A549 (cell line): ENCODE data around the gene CPLX4. TPM values are rescaled to one million over a fixed set of nuclear protein-coding genes. Genes with fewer than 3 reads are reported as not detected.

ENCODE experiments used
- ATAC-seq, 2 experiments: fragments of 200-7000 bp in 1 of 2; fragments of >200 bp in 1 of 2; cut with Nextera tagmentation in 1 of 2; cut with Tn5 transposase in 1 of 2; 3 replicates each; pipeline versions ENCODE4 v1.8.0 to v1.9.1; 2018 to 2020; ENCODE audit warnings: mild to moderate bottlenecking in 1 of 2, moderate library complexity in 1 of 2
- CTCF ChIA-PET: fragments of 300-600 bp; sonication (Branson Sonifier 250); formaldehyde crosslinking; extraction: SDS; loops from one replicate; lab custom pipeline; 2021; ENCODE audit warnings: antibody characterized with exemption, inconsistent platforms; lab: Yijun Ruan, JAX
- POLR2A ChIA-PET: fragments of 350-600 bp; formaldehyde crosslinking; extraction: SDS; loops from one replicate; lab custom pipeline; 2021; ENCODE audit warnings: antibody characterized with exemption, inconsistent platforms; lab: Yijun Ruan, JAX
- DNase-seq, 2 experiments: peaks; one replicate each; pipeline versions ENCODE4 v3.0.0 to v3.0.0-alpha.2; 2011 to 2016; ENCODE audit warnings: low read depth in 1 of 2, low spot score in 1 of 2
- FAIRE-seq: peaks from 2 replicates; lab custom pipeline; 2011; peaks lifted over from hg19 to GRCh38; lab: Jason Lieb, UNC
- H3K27ac ChIP-seq, 2 experiments: fragments of >200 bp; sonication (Bioruptor Twin); formaldehyde crosslinking; 3 replicates each; pipeline ENCODE4 v1.5.1; 2016 to 2017
- H3K4me1 ChIP-seq: fragments of >200 bp; sonication (Bioruptor Twin); formaldehyde crosslinking; 3 replicates; pipeline ENCODE4 v1.6.1; 2016
- H3K4me2 ChIP-seq: fragments of >200 bp; sonication (Bioruptor Twin); formaldehyde crosslinking; 3 replicates; pipeline ENCODE4 v1.6.1; 2016
- H3K4me3 ChIP-seq: fragments of >200 bp; sonication (Bioruptor Twin); formaldehyde crosslinking; 3 replicates; pipeline ENCODE4 v1.5.1; 2016
- H3K9me3 ChIP-seq: fragments of >200 bp; sonication (Bioruptor Twin); formaldehyde crosslinking; 3 replicates; pipeline ENCODE4 v1.6.1; 2016
- CEBPB ChIP-seq, 2 experiments: fragments of >200 bp in 1 of 2; sonication (Bioruptor Twin) in 1 of 2; formaldehyde crosslinking in 1 of 2; IDR thresholded peaks; 2 replicates each; pipeline ENCODE4 v1.6.1; 2012 to 2016
- CHD2 ChIP-seq: fragments of 150-350 bp; IDR thresholded peaks from 2 replicates; pipeline ENCODE4 v1.6.1; 2014; ENCODE audit warnings: low read length; ENCODE audit not compliant: partially characterized antibody
- CTCF ChIP-seq: fragments of >200 bp; sonication (Bioruptor Twin); formaldehyde crosslinking; IDR thresholded peaks from 3 replicates; pipeline ENCODE4 v1.5.1; 2016
- EHMT2 ChIP-seq: fragments of 200-600 bp; sonication (generic); IDR thresholded peaks from 2 replicates; pipeline ENCODE4 v1.6.1; 2016; ENCODE audit warnings: antibody characterized with exemption, low read depth, mild to moderate bottlenecking, moderate library complexity
- ELK1 ChIP-seq: fragments of 150-350 bp; IDR thresholded peaks from 2 replicates; pipeline ENCODE4 v1.6.1; 2014; ENCODE audit warnings: low read depth, mild to moderate bottlenecking, low read length
- FOSB ChIP-seq: fragments of 250-450 bp; sonication (Bioruptor Pico); IDR thresholded peaks from 2 replicates; pipeline ENCODE4 v1.5.0; 2020; ENCODE audit warnings: mild to moderate bottlenecking, moderate library complexity
- FOSL2 ChIP-seq, 2 experiments: fragments of 450-650 bp in 1 of 2; fragments of >200 bp in 1 of 2; sonication (Bioruptor Twin) in 1 of 2; formaldehyde crosslinking; IDR thresholded peaks; 2 replicates each; pipeline versions ENCODE4 v1.5.0 to v1.6.1; 2016 to 2020; ENCODE audit warnings: mild to moderate bottlenecking in 1 of 2, moderate library complexity in 1 of 2
- FOXS1 ChIP-seq: fragments of 250-450 bp; sonication (Bioruptor Pico); IDR thresholded peaks from 2 replicates; pipeline ENCODE4 v1.5.0; 2020; ENCODE audit warnings: mild to moderate bottlenecking, moderate library complexity
- GATA3 ChIP-seq: IDR thresholded peaks from 2 replicates; pipeline ENCODE4 v1.6.1; 2012; ENCODE audit warnings: borderline replicate concordance
- HEYL ChIP-seq: fragments of 250-450 bp; sonication (Bioruptor Pico); IDR thresholded peaks from 2 replicates; pipeline ENCODE4 v1.8.0; 2021; ENCODE audit warnings: mild to moderate bottlenecking, moderate library complexity
- HOXA7 ChIP-seq: fragments of 250-450 bp; sonication (Bioruptor Pico); IDR thresholded peaks from 2 replicates; pipeline ENCODE4 v1.5.0; 2020; ENCODE audit warnings: mild to moderate bottlenecking, moderate library complexity
- JUN ChIP-seq, 2 experiments: fragments of >200 bp; sonication (Bioruptor Twin); formaldehyde crosslinking; IDR thresholded peaks; 2 replicates in 1 of 2; 3 replicates in 1 of 2; pipeline ENCODE4 v1.6.1; 2016 to 2017
- KDM5A ChIP-seq: fragments of 200-600 bp; sonication (generic); IDR thresholded peaks from 2 replicates; pipeline ENCODE4 v1.6.1; 2016; ENCODE audit warnings: antibody characterized with exemption, mild to moderate bottlenecking
- MAFK ChIP-seq: fragments of 450-650 bp; IDR thresholded peaks from 2 replicates; pipeline ENCODE4 v1.6.1; 2014; ENCODE audit not compliant: partially characterized antibody
- MAX ChIP-seq: IDR thresholded peaks from 2 replicates; pipeline ENCODE4 v1.6.1; 2012
- PBX3 ChIP-seq: IDR thresholded peaks from 2 replicates; pipeline ENCODE4 v1.6.1; 2012
- RARB ChIP-seq: fragments of 250-450 bp; sonication (Bioruptor Pico); IDR thresholded peaks from 2 replicates; pipeline ENCODE4 v1.8.0; 2021; ENCODE audit warnings: mild to moderate bottlenecking, moderate library complexity
- RCOR1 ChIP-seq: fragments of 150-350 bp; IDR thresholded peaks from 2 replicates; pipeline ENCODE4 v1.6.1; 2014; ENCODE audit warnings: antibody characterized with exemption, low read length, low read depth
- SMC3 ChIP-seq: fragments of >200 bp; sonication (Bioruptor Twin); formaldehyde crosslinking; IDR thresholded peaks from 3 replicates; pipeline ENCODE4 v1.6.1; 2018; ENCODE audit warnings: inconsistent platforms
- ZNF302 ChIP-seq: fragments of 250-450 bp; sonication (Bioruptor Pico); IDR thresholded peaks from 2 replicates; pipeline ENCODE4 v1.9.0; 2021; ENCODE audit warnings: inconsistent platforms, mild to moderate bottlenecking, moderate library complexity
- WGBS: methylation state at CpG from one replicate; pipeline ENCODE4 v1.1.6; 2017; ENCODE audit errors: missing lambda C conversion rate; 5-methylcytosine and 5-hydroxymethylcytosine counted together
- polyA plus RNA-seq, 4 experiments: library from polyadenylated mRNA; depleted of rRNA in 3 of 4; stranded (reverse); fragments of >200 nt; fragmentation: RNase III in 1 of 4; extraction: RNeasy Plus Mini Kit Qiagen cat#74134 plus additional on column Dnase treatment in 1 of 4; gene quantifications; 2 replicates in 3 of 4; 3 replicates in 1 of 4; pipeline ENCODE4 v1.2.3, GENCODE V29; 2011 to 2017

The CPLX4 gene
- polyA plus RNA-seq, 2 of the 4 experiments (the other 2 are of a cell fraction) = not detected

GRCh38 chr18:59301929-59302328, 16.5 kb downstream of the CPLX4 start:
- H3K27ac ChIP-seq = no peak overlapping the region
- ATAC-seq (no peak), FAIRE-seq (no peak), DNase-seq (no peak)
- POLR2A ChIA-PET = no interaction called here
- TF ChIP-seq EHMT2 = no peak
- H3K4me2 ChIP-seq = no peak overlapping the region
- CTCF ChIA-PET = interaction anchor here (1.1 kb wide), 1 partner anchor 17 kb away, joined by 3 read pairs; no protein-coding TSS in a partner anchor
- H3K4me1 ChIP-seq = no peaks in the 10 kb centered on the region
- H3K9me3 ChIP-seq = no peaks in the 10 kb centered on the region
- 61% methylated on average over 4 of the region's 4 CpGs for WGBS
- H3K4me3 ChIP-seq = no peak overlapping the region

- POLR2A ChIA-PET = no interaction called here
- H3K4me1 ChIP-seq = no peaks in the 10 kb centered on the region
- 82% methylated on average over 1 of the region's 3 CpGs for WGBS
- no peak overlapping the region for H3K4me2 ChIP-seq
- CTCF ChIA-PET = interaction anchor here (1.2 to 1.7 kb wide), 3 partner anchors 8 to 532 kb away, joined by 3 to 7 read pairs (median 4); no protein-coding TSS in a partner anchor
- FAIRE-seq = no peak
- H3K4me3 ChIP-seq = no peak overlapping the region
- H3K9me3 ChIP-seq = no peaks in the 10 kb centered on the region
- H3K27ac ChIP-seq = no peak overlapping the region
- no peak for ATAC-seq
- DNase-seq = no peak
- TF ChIP-seq FOXS1 = no peak
- no peak for TF ChIP-seq CEBPB (IDR thresholded peaks at IDR 0.05)
- no peak for TF ChIP-seq MAFK
- TF ChIP-seq GATA3 = no peak
- TF ChIP-seq KDM5A = no peak
- TF ChIP-seq ELK1 = no peak
- TF ChIP-seq HOXA7 (CRISPR knock-in tag) = no peak
- TF ChIP-seq HEYL (CRISPR knock-in tag) = no peak
- no peak for TF ChIP-seq PBX3
- TF ChIP-seq FOSL2 (IDR thresholded peaks at IDR 0.05) = no peak
- TF ChIP-seq FOSL2 (CRISPR knock-in tag; IDR thresholded peaks at IDR 0.05) = no peak
- TF ChIP-seq CHD2 = no peak
- TF ChIP-seq RARB = no peak
- TF ChIP-seq SMC3 = no peak
- no peak for TF ChIP-seq CTCF
Measured at GRCh38 chr18:59300676-59301285, 17.7 kb downstream of the CPLX4 start.

GRCh38 chr18:59298871-59299270, 19.6 kb downstream of the CPLX4 start:
- Histone ChIP-seq H3K4me2 (no peak overlapping the region), H3K9me3 (no peaks in the 10 kb centered on the region), H3K4me1 (no peaks in the 10 kb centered on the region), H3K4me3 (no peak overlapping the region)
- FAIRE-seq (no peak), DNase-seq (no peak), ATAC-seq (no peak)
- POLR2A ChIA-PET = no interaction called here
- 56% methylated on average over 8 of the region's 8 CpGs for WGBS
- no peak for TF ChIP-seq MAX
- TF ChIP-seq JUN (IDR thresholded peaks at IDR 0.05) = no peak
- TF ChIP-seq ZNF302 (CRISPR knock-in tag) = no peak
- TF ChIP-seq FOSB (CRISPR knock-in tag) = no peak
- no peak for TF ChIP-seq RARB
- TF ChIP-seq RCOR1 = no peak
- no peak for TF ChIP-seq CTCF
- TF ChIP-seq, all 56 proteins: peak for 0
- CTCF ChIA-PET = no interaction called here
- no peak overlapping the region for H3K27ac ChIP-seq
